Endodermal cell (in vitro differentiated cells): Measurements from ENCODE around the gene ARHGDIA. TPM values are rescaled to one million over a fixed set of nuclear protein-coding genes. Genes with fewer than 3 reads are reported as not detected.

ENCODE experiments used
- DNase-seq: peaks from one replicate; pipeline ENCODE4 v3.0.0-alpha.2; 2017
- H3K27ac ChIP-seq: 2 replicates; pipeline ENCODE4 v1.5.1; 2013; ENCODE audit warnings: mild to moderate bottlenecking, low read depth, low read length, moderate library complexity
- H3K27me3 ChIP-seq: 2 replicates; pipeline ENCODE4 v1.6.1; 2013; ENCODE audit warnings: mild to moderate bottlenecking, low read length, moderate library complexity; ENCODE audit not compliant: insufficient read depth, control insufficient read depth, poor library complexity, severe bottlenecking
- H3K36me3 ChIP-seq: 2 replicates; pipeline ENCODE4 v1.7.0; 2013; ENCODE audit warnings: mild to moderate bottlenecking, low read length, moderate library complexity; ENCODE audit not compliant: control insufficient read depth, insufficient read depth
- H3K4me1 ChIP-seq: one replicate; pipeline ENCODE4 v1.7.0; 2013; ENCODE audit warnings: low read length; ENCODE audit not compliant: control insufficient read depth, insufficient read depth
- H3K4me3 ChIP-seq: 2 replicates; pipeline ENCODE4 v1.5.1; 2013; ENCODE audit warnings: mild to moderate bottlenecking, low read length, moderate library complexity
- H3K9ac ChIP-seq: 2 replicates; pipeline ENCODE4 v1.6.1; 2013; ENCODE audit warnings: mild to moderate bottlenecking, low read length, moderate library complexity; ENCODE audit not compliant: poor library complexity, severe bottlenecking; ENCODE audit errors: extremely low read depth
- H3K9me3 ChIP-seq: 2 replicates; pipeline ENCODE4 v1.6.1; 2013; ENCODE audit warnings: mild to moderate bottlenecking, low read length, moderate library complexity; ENCODE audit not compliant: control insufficient read depth
- H3K27ac Mint-ChIP-seq: 2 replicates; pipeline ENCODE4 v1.8.0; 2020; ENCODE audit warnings: mixed read lengths
- H3K27me3 Mint-ChIP-seq: 2 replicates; pipeline ENCODE4 v1.8.0; 2021; ENCODE audit warnings: mild to moderate bottlenecking, mixed read lengths; ENCODE audit not compliant: insufficient read depth
- H3K36me3 Mint-ChIP-seq: 2 replicates; pipeline ENCODE4 v1.8.0; 2020; ENCODE audit warnings: low read depth, mixed read lengths
- H3K4me1 Mint-ChIP-seq: 2 replicates; pipeline ENCODE4 v1.8.0; 2020; ENCODE audit warnings: mixed read lengths
- H3K4me3 Mint-ChIP-seq: 2 replicates; pipeline ENCODE4 v1.8.0; 2020; ENCODE audit warnings: mild to moderate bottlenecking, moderate library complexity, mixed read lengths
- H3K9me3 Mint-ChIP-seq: 2 replicates; pipeline ENCODE4 v1.8.0; 2020; ENCODE audit warnings: mild to moderate bottlenecking, mixed read lengths
- CTCF ChIP-seq: fragments of 200-600 bp; sonication (generic); conservative IDR thresholded peaks from 2 replicates; pipeline ENCODE4 v1.5.0; 2021; ENCODE audit warnings: antibody characterized with exemption, mild to moderate bottlenecking
- WGBS, 2 experiments: methylation state at CpG; one replicate each; pipeline versions ENCODE4 v1.1.5 to v1.1.7; 2013; ENCODE audit warnings: missing lambda C conversion rate in 2 of 2, mixed read lengths in 1 of 2; ENCODE audit not compliant: insufficient coverage in 1 of 2, insufficient read length in 1 of 2; 5-methylcytosine and 5-hydroxymethylcytosine counted together
- total RNA-seq, 2 donors: library from RNA; stranded (reverse); fragmentation: NEBNext Ultra II Directional in 1 of 2; extraction: Animal tissue kit (Norgen Biotek cat#: 25700) in 1 of 2; gene quantifications; 2 replicates in 1 of 2; 3 replicates in 1 of 2; pipeline ENCODE4 v1.2.1, GENCODE V29; 2021

Gene ARHGDIA
- total RNA-seq, 2 donors from 2014 or later: 240 to 254 TPM

GRCh38 chr17:81829858-81830257 is 41.3 kb downstream of the ARHGDIA start:
- H3K27ac Mint-ChIP-seq: no peak overlapping the region
- no peak overlapping the region for H3K4me3 Mint-ChIP-seq

DNA sequence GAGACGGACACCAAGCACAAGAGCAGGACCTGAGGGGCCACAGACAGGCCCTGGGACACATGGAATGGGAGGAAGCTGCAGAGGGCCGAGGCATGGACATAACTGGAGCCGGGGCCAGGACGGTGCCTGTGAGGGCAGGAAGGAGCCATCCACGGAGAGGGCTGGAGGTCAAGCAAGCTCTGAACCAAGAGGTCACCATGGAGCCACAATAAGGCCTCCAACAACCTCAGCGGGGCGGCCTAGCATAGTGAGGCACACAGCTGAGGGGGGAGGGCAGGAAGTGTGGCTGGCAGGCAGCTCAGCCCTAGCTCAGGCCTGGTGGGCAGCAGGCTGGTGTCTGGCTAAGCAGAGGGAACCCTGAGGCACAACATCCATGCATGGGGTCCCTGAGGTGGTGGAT is 42.5 kb downstream of the ARHGDIA start:
- Mint-ChIP-seq H3K9me3 (no peaks in the 10 kb centered on the region), H3K27ac (peak overlapping the region; percentile 37), H3K4me1 (peaks cover 19% of the 10 kb centered on the region), H3K36me3 (peaks cover under 1% of the 10 kb centered on the region), H3K27me3 (no peaks in the 10 kb centered on the region), H3K4me3 (no peak overlapping the region)
- Histone ChIP-seq H3K27me3 (no peaks in the 10 kb centered on the region), H3K9me3 (no peaks in the 10 kb centered on the region), H3K36me3 (no peaks in the 10 kb centered on the region), H3K27ac (no peak overlapping the region), H3K4me3 (no peak overlapping the region), H3K9ac (no peak overlapping the region), H3K4me1 (peaks cover 4% of the 10 kb centered on the region)
- TF ChIP-seq CTCF: no peak
- no peak for DNase-seq
- WGBS, 2 experiments: 86 to 88% methylated on average over 7 of the region's 7 CpGs

More at GRCh38 chr17:81829858-81830257, 41.3 kb downstream of the ARHGDIA start:
- WGBS, 2 experiments: 94 to 100% methylated on average over 5 to 6 of the region's 6 CpGs
- Histone ChIP-seq H3K27me3 (no peaks in the 10 kb centered on the region), H3K4me3 (no peak overlapping the region), H3K9ac (no peak overlapping the region), H3K36me3 (no peaks in the 10 kb centered on the region), H3K27ac (no peak overlapping the region), H3K4me1 (peaks cover 4% of the 10 kb centered on the region), H3K9me3 (no peaks in the 10 kb centered on the region)
- DNase-seq: no peak
- TF ChIP-seq CTCF: no peak
- Mint-ChIP-seq H3K27me3 (no peaks in the 10 kb centered on the region), H3K4me1 (peaks cover 19% of the 10 kb centered on the region), H3K36me3 (no peaks in the 10 kb centered on the region), H3K9me3 (no peaks in the 10 kb centered on the region)

DNA sequence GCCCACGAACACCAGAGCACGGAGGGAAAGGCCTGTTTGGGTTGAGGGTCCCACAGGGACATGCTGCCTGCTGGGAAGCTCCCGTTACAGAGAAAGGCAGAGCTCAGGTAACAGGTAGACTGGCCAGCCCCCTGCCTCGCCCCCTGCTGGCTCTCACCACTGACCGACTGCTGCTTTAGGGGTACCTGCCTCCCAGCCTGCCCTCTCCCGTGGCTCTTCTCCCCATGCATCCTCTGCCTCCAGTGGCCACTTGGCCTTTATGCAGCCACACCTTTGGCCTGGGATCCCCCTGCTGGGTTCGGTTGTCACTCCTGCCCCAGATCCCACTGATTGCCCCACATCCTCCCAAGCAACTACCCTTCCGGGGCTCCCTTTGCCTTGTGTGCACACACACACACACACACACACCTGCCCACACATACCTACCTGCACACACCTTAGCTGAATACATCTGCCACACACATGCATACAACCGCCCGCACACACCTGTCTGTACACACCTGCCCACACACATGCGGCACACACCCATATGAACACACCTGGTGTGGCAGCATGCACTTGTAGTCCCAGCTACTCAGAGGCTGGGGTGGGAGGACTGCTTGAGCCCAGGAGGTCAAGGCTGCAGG is 45.2 kb downstream of the ARHGDIA start:
- Histone ChIP-seq H3K4me1 (no peaks in the 10 kb centered on the region), H3K36me3 (no peaks in the 10 kb centered on the region), H3K27ac (no peak overlapping the region), H3K27me3 (no peaks in the 10 kb centered on the region), H3K9ac (no peak overlapping the region), H3K4me3 (no peak overlapping the region), H3K9me3 (no peaks in the 10 kb centered on the region)
- Mint-ChIP-seq H3K36me3 (peaks cover 7% of the 10 kb centered on the region), H3K9me3 (no peaks in the 10 kb centered on the region), H3K4me1 (peaks cover 9% of the 10 kb centered on the region), H3K27me3 (no peaks in the 10 kb centered on the region), H3K4me3 (no peak overlapping the region), H3K27ac (peak overlapping the region; percentile 57)
- TF ChIP-seq CTCF: peak; percentile 63
- 88 to 90% methylated on average over 10 to 11 of the region's 11 CpGs for WGBS, 2 experiments
- peak; percentile 78 for DNase-seq
